Neural progenitor cell (in vitro differentiated cells): ENCODE data around the gene DRC1. TPM values are rescaled to one million over a fixed set of nuclear protein-coding genes. Genes with fewer than 3 reads are reported as not detected.
A peak's percentile ranks its signal among the peaks of the same experiment; 100 is the strongest.

Source experiments
- DNase-seq: peaks from one replicate; pipeline ENCODE4 v3.0.0-alpha.2; 2016; ENCODE audit warnings: low spot score
- H2AFZ ChIP-seq: fragments of 200-600 bp; sonication (generic); replicated peaks from 2 replicates; pipeline ENCODE4 v1.6.1; 2016; ENCODE audit warnings: antibody characterized with exemption
- H3F3A ChIP-seq: fragments of 200-600 bp; sonication (generic); 2 replicates; pipeline ENCODE4 v1.6.1; 2016; ENCODE audit warnings: antibody characterized with exemption, low read depth
- H3K27ac ChIP-seq: fragments of 200-600 bp; sonication (generic); 2 replicates; pipeline ENCODE4 v1.5.1; 2016; ENCODE audit warnings: mild to moderate bottlenecking
- H3K27me3 ChIP-seq: fragments of 200-600 bp; sonication (generic); 2 replicates; pipeline ENCODE4 v1.6.1; 2016; ENCODE audit warnings: mild to moderate bottlenecking, moderate library complexity
- H3K36me3 ChIP-seq: fragments of 200-600 bp; sonication (generic); 2 replicates; pipeline ENCODE4 v1.5.1; 2016
- H3K4me1 ChIP-seq: fragments of 200-600 bp; sonication (generic); 2 replicates; pipeline ENCODE4 v1.6.1; 2016; ENCODE audit warnings: mixed run types
- H3K4me2 ChIP-seq: fragments of 200-600 bp; sonication (generic); 2 replicates; pipeline ENCODE4 v1.6.1; 2016
- H3K4me3 ChIP-seq: fragments of 200-600 bp; sonication (generic); 2 replicates; pipeline ENCODE4 v1.5.1; 2016
- H3K79me2 ChIP-seq: fragments of 200-600 bp; sonication (generic); 2 replicates; pipeline ENCODE4 v1.6.1; 2016; ENCODE audit warnings: low read depth
- H3K9ac ChIP-seq: fragments of 200-600 bp; sonication (generic); 2 replicates; pipeline ENCODE4 v1.6.1; 2016
- H3K9me3 ChIP-seq: fragments of 200-600 bp; sonication (generic); 2 replicates; pipeline ENCODE4 v1.5.1; 2016; ENCODE audit warnings: low read depth
- H4K20me1 ChIP-seq: fragments of 200-600 bp; sonication (generic); 2 replicates; pipeline ENCODE4 v1.6.1; 2016; ENCODE audit warnings: low read depth
- H3K27ac Mint-ChIP-seq: 3 replicates; pipeline ENCODE4 v1.8.0; 2021; ENCODE audit warnings: mixed read lengths
- H3K27me3 Mint-ChIP-seq: 2 replicates; pipeline ENCODE4 v1.8.0; 2022; ENCODE audit warnings: low read depth, mild to moderate bottlenecking, inconsistent platforms, moderate library complexity, mixed read lengths; ENCODE audit not compliant: insufficient read depth
- H3K36me3 Mint-ChIP-seq: 3 replicates; pipeline ENCODE4 v1.8.0; 2021; ENCODE audit warnings: mixed read lengths
- H3K4me1 Mint-ChIP-seq: 3 replicates; pipeline ENCODE4 v1.8.0; 2021; ENCODE audit warnings: mixed read lengths
- H3K4me3 Mint-ChIP-seq: 3 replicates; pipeline ENCODE4 v1.8.0; 2021; ENCODE audit warnings: mild to moderate bottlenecking, moderate library complexity, mixed read lengths
- H3K9me3 Mint-ChIP-seq: 3 replicates; pipeline ENCODE4 v1.8.0; 2020; ENCODE audit warnings: mixed read lengths
- CTCF ChIP-seq: fragments of 200-600 bp; sonication (generic); IDR thresholded peaks from 2 replicates; pipeline ENCODE4 v1.5.1; 2017; ENCODE audit warnings: antibody characterized with exemption, mild to moderate bottlenecking
- EZH2 ChIP-seq: fragments of 200-600 bp; sonication (generic); IDR thresholded peaks from 2 replicates; pipeline ENCODE4 v1.6.1; 2017; ENCODE audit warnings: antibody characterized with exemption, mild to moderate bottlenecking, moderate library complexity
- EZH2phosphoT487 ChIP-seq: fragments of 200-600 bp; sonication (generic); IDR thresholded peaks from 2 replicates; pipeline ENCODE4 v1.6.1; 2017; ENCODE audit warnings: antibody characterized with exemption
- total RNA-seq: library from RNA; depleted of rRNA; stranded (reverse); fragments of >200 nt; gene quantifications from 2 replicates; pipeline ENCODE4 v1.2.3, GENCODE V29; 2015; ENCODE audit warnings: low replicate concordance

Gene DRC1
- total RNA-seq, 1 donor from 2014 or later = not detected

- peaks cover 5% of the 10 kb centered on the region for H3K4me1 Mint-ChIP-seq
- Histone ChIP-seq H3K27me3 (no peaks in the 10 kb centered on the region), H4K20me1 (no peaks in the 10 kb centered on the region), H3K9me3 (no peaks in the 10 kb centered on the region), H3K9ac (no peak overlapping the region), H3K36me3 (no peaks in the 10 kb centered on the region), H3K4me2 (no peak overlapping the region), H3F3A (peaks cover 11% of the 10 kb centered on the region), H2AFZ (no peak overlapping the region), H3K4me1 (no peaks in the 10 kb centered on the region), H3K79me2 (no peaks in the 10 kb centered on the region), H3K27ac (no peak overlapping the region), H3K4me3 (no peak overlapping the region)
- no peaks in the 10 kb centered on the region for H3K36me3 Mint-ChIP-seq
- peak overlapping the region; percentile 25 for H3K27ac Mint-ChIP-seq
- DNase-seq = peak; percentile 38
- TF ChIP-seq EZH2phosphoT487 = no peak
- no peak for TF ChIP-seq EZH2
- TF ChIP-seq CTCF = peak; percentile 39
- H3K27me3 Mint-ChIP-seq = peaks cover 8% of the 10 kb centered on the region
- no peak overlapping the region for H3K4me3 Mint-ChIP-seq
- peaks cover 14% of the 10 kb centered on the region for H3K9me3 Mint-ChIP-seq
These were observed 69.6 kb downstream of the DRC1 start for GRCh38 chr2:26471289-26471688.

GRCh38 chr2:26471766-26472706, 70.3 kb downstream of the DRC1 start:
- peaks cover 11% of the 10 kb centered on the region for H3F3A ChIP-seq
- peaks cover 14% of the 10 kb centered on the region for H3K9me3 Mint-ChIP-seq
- no peak overlapping the region for H3K27ac ChIP-seq
- H3K27me3 Mint-ChIP-seq = peaks cover 8% of the 10 kb centered on the region
- no peaks in the 10 kb centered on the region for H3K79me2 ChIP-seq
- peaks cover 2% of the 10 kb centered on the region for H3K4me1 ChIP-seq
- H2AFZ ChIP-seq = no peak overlapping the region
- H3K4me1 Mint-ChIP-seq = peaks cover 5% of the 10 kb centered on the region
- DNase-seq = no peak
- peak overlapping the region; percentile 58 for H3K4me3 Mint-ChIP-seq
- no peak overlapping the region for H3K4me3 ChIP-seq
- no peaks in the 10 kb centered on the region for H3K36me3 ChIP-seq
- H3K36me3 Mint-ChIP-seq = no peaks in the 10 kb centered on the region
- no peak overlapping the region for H3K4me2 ChIP-seq
- no peak overlapping the region for H3K9ac ChIP-seq
- no peaks in the 10 kb centered on the region for H4K20me1 ChIP-seq
- TF ChIP-seq CTCF (peak; percentile 8), EZH2 (no peak)
- H3K9me3 ChIP-seq = no peaks in the 10 kb centered on the region
- H3K27me3 ChIP-seq = no peaks in the 10 kb centered on the region
- peak overlapping the region; percentile 58 for H3K27ac Mint-ChIP-seq

GRCh38 chr2:26472821-26473655, 71.3 kb downstream of the DRC1 start:
- no peak overlapping the region for H3K4me3 Mint-ChIP-seq
- H3K4me1 Mint-ChIP-seq = peaks cover 8% of the 10 kb centered on the region
- Histone ChIP-seq H3K27ac (no peak overlapping the region), H3K27me3 (no peaks in the 10 kb centered on the region), H3K9me3 (no peaks in the 10 kb centered on the region), H2AFZ (no peak overlapping the region), H3F3A (peaks cover 11% of the 10 kb centered on the region), H3K36me3 (no peaks in the 10 kb centered on the region), H3K9ac (no peak overlapping the region), H3K4me2 (no peak overlapping the region), H4K20me1 (no peaks in the 10 kb centered on the region), H3K4me1 (peaks cover 12% of the 10 kb centered on the region), H3K4me3 (no peak overlapping the region), H3K79me2 (no peaks in the 10 kb centered on the region)
- no peaks in the 10 kb centered on the region for H3K36me3 Mint-ChIP-seq
- H3K27ac Mint-ChIP-seq = no peak overlapping the region
- H3K9me3 Mint-ChIP-seq = peaks cover 14% of the 10 kb centered on the region
- DNase-seq = no peak
- TF ChIP-seq EZH2 (no peak), EZH2phosphoT487 (no peak), CTCF (no peak)
- H3K27me3 Mint-ChIP-seq = peaks cover 8% of the 10 kb centered on the region
